ENCODE measurements around the gene RSPO3. TPM values are rescaled to one million over a fixed set of nuclear protein-coding genes. Genes with fewer than 3 reads are reported as not detected.
A peak's percentile ranks its signal among the peaks of the same experiment; 100 is the strongest.
"Not testable (repeated sequence)": the region's sequence is repeated elsewhere in the genome, so short reads cannot be mapped to it uniquely, and the experiment has no call there.

Gene RSPO3
- total RNA-seq, 2 experiments from 2014 or later = not detected

DNA sequence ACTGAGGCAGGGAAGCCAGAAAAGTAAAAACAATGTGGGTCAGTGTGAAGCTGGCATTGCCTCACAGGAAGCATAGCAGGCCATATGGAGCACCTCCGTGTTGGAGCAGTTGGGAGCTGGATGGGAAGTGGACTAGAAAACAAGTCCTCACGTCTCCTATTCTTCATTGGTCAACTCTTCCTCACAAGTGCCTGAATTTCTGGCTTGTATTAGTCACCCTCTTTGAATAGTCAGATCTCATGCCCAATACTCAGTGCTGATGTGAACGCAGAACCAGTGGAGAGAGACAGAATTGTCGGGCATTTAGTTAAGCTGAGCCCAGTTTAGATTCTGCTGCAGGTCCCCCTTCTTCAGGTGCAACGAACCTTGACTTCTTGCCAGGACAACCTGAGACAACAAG is 22.3 kb upstream of the RSPO3 start:
- Histone ChIP-seq H3K79me2 (ENCODE audit: insufficient read depth, low read depth, low read length) (no peaks in the 10 kb centered on the region), H3K36me3 (ENCODE audit: insufficient read depth, low read length) (no peaks in the 10 kb centered on the region), H2AFZ (ENCODE audit: low read length) (no peak overlapping the region), H3K4me1 (ENCODE audit: insufficient read depth, low read length, poor library complexity, severe bottlenecking) (no peaks in the 10 kb centered on the region), H3K9me2 (ENCODE audit: insufficient read depth, low read length) (no peaks in the 10 kb centered on the region), H3K4me2 (ENCODE audit: low read length) (no peak overlapping the region), H3K9me3 (ENCODE audit: low read length) (no peaks in the 10 kb centered on the region), H3K4me3 (ENCODE audit: low read depth, low read length, poor library complexity, severe bottlenecking) (no peak overlapping the region), H3K27ac (ENCODE audit: low read depth, low read length, poor library complexity, severe bottlenecking) (no peak overlapping the region), H4K20me1 (ENCODE audit: insufficient read depth, low read length) (no peaks in the 10 kb centered on the region)
- no TSS peak for BruUV-seq (replicated peaks)
- no peak for TF ChIP-seq EZH2phosphoT487 (IDR thresholded peaks at IDR 0.05; ENCODE audit: borderline replicate concordance, low read depth, low read length)
- TF ChIP-seq, protein P1, sequence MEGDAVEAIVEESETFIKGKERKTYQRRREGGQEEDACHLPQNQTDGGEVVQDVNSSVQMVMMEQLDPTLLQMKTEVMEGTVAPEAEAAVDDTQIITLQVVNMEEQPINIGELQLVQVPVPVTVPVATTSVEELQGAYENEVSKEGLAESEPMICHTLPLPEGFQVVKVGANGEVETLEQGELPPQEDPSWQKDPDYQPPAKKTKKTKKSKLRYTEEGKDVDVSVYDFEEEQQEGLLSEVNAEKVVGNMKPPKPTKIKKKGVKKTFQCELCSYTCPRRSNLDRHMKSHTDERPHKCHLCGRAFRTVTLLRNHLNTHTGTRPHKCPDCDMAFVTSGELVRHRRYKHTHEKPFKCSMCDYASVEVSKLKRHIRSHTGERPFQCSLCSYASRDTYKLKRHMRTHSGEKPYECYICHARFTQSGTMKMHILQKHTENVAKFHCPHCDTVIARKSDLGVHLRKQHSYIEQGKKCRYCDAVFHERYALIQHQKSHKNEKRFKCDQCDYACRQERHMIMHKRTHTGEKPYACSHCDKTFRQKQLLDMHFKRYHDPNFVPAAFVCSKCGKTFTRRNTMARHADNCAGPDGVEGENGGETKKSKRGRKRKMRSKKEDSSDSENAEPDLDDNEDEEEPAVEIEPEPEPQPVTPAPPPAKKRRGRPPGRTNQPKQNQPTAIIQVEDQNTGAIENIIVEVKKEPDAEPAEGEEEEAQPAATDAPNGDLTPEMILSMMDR (conservative IDR thresholded peaks at IDR 0.05; ENCODE audit: low read length) = no peak
- ChIA-PET CTCF (ENCODE audit: unreplicated experiment) (no interaction called here), POLR2A (interaction anchor here (1.2 kb wide), 1 partner anchor 17 kb away, joined by 3 read pairs; no protein-coding TSS in a partner anchor)
- intact Hi-C loops (cut with micrococcal nuclease; ENCODE audit: unreplicated experiment) = no loop called here
- no peak for DNase-seq (ENCODE audit: low spot score)

DNA sequence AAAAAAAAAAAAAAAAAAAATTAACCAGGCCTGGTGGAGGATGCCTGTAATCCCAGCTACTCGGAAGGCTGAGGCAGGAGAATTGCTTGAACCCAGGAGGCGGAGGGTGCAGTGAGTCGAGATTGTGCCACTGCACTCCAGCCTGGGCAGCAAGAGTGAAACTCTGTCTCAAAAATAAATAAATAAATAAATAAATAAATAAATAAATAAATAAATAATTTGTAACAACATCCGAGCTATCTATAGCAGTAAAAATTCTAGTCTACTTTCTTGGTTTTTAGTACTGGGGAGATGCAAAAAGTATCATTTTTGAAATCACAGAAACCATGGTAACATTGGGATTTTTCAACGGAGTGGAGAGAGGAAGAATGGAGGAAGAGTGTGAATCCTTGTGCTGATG is 21.0 kb upstream of the RSPO3 start:
- H3K79me2 ChIP-seq (ENCODE audit: insufficient read depth, low read depth, low read length); DNase-seq (ENCODE audit: low spot score); H3K4me1 ChIP-seq (ENCODE audit: insufficient read depth, low read length, poor library complexity, severe bottlenecking); intact Hi-C loops (cut with micrococcal nuclease; ENCODE audit: unreplicated experiment); BruUV-seq (replicated peaks); CTCF ChIA-PET (ENCODE audit: unreplicated experiment); H4K20me1 ChIP-seq (ENCODE audit: insufficient read depth, low read length); H2AFZ ChIP-seq (ENCODE audit: low read length); H3K4me2 ChIP-seq (ENCODE audit: low read length); H3K36me3 ChIP-seq (ENCODE audit: insufficient read depth, low read length); H3K9me2 ChIP-seq (ENCODE audit: insufficient read depth, low read length); H3K9me3 ChIP-seq (ENCODE audit: low read length); H3K4me3 ChIP-seq (ENCODE audit: low read depth, low read length, poor library complexity, severe bottlenecking); H3K27ac ChIP-seq (ENCODE audit: low read depth, low read length, poor library complexity, severe bottlenecking): not testable (repeated sequence)
- POLR2A ChIA-PET = interaction anchor here (0.6 kb wide), 1 partner anchor 399 kb away, joined by 3 read pairs; no protein-coding TSS in a partner anchor

DNA sequence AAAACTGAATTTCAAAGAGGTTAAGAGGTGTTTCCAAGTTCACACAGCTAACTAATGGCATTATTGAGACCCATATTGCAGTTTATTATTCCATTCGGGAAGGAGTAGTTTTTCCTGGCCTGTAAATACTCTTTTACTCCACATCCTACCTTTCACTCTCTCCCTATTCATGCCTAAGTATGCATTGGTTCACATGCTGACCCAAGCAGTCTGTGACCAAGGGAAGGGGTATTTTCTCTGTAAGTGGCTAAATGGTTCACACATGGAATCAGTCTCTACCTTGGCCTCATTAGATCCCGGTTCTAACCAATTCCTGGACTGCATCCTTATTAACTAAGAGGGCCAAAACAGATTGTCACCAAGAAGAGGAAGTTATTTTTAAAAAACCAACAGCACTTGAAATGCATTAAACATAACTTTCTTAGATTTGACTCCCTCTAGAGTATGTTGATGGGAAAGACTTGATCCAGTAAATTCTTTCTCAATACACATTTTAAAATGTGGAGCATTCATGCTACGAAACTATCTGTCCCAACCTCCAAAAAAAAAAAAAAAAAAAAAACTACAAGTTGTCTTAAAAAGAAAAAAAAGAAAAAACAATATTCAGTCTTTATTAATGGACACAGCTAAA is 17.8 kb upstream of the RSPO3 start:
- BruUV-seq (replicated peaks) = no TSS peak
- CTCF ChIA-PET (ENCODE audit: unreplicated experiment) = no interaction called here
- intact Hi-C loops (cut with micrococcal nuclease; ENCODE audit: unreplicated experiment) = no loop called here

More for the DNA sequence above, 17.8 kb upstream of the RSPO3 start:
- no peak overlapping the region for H3K4me2 ChIP-seq (ENCODE audit: low read length)
- H3K27ac ChIP-seq (ENCODE audit: low read depth, low read length, poor library complexity, severe bottlenecking) = no peak overlapping the region
- no peaks in the 10 kb centered on the region for H3K79me2 ChIP-seq (ENCODE audit: insufficient read depth, low read depth, low read length)
- POLR2A ChIA-PET = interaction anchor here (0.7 to 1.0 kb wide), 2 partner anchors 29 to 88 kb away, joined by 5 read pairs; no protein-coding TSS in a partner anchor
- no peaks in the 10 kb centered on the region for H3K9me2 ChIP-seq (ENCODE audit: insufficient read depth, low read length)
- no peaks in the 10 kb centered on the region for H3K4me1 ChIP-seq (ENCODE audit: insufficient read depth, low read length, poor library complexity, severe bottlenecking)
- no peak for TF ChIP-seq EZH2phosphoT487 (IDR thresholded peaks at IDR 0.05; ENCODE audit: borderline replicate concordance, low read depth, low read length)
- TF ChIP-seq, protein P1 (conservative IDR thresholded peaks at IDR 0.05; ENCODE audit: low read length) = peak; percentile 39
- no peaks in the 10 kb centered on the region for H4K20me1 ChIP-seq (ENCODE audit: insufficient read depth, low read length)
- H2AFZ ChIP-seq (ENCODE audit: low read length) = no peak overlapping the region
- no peak overlapping the region for H3K4me3 ChIP-seq (ENCODE audit: low read depth, low read length, poor library complexity, severe bottlenecking)
- DNase-seq (ENCODE audit: low spot score) = no peak
- H3K36me3 ChIP-seq (ENCODE audit: insufficient read depth, low read length) = no peaks in the 10 kb centered on the region
- no peaks in the 10 kb centered on the region for H3K9me3 ChIP-seq (ENCODE audit: low read length)
